ENCODE measurements around the gene CNTN4. TPM values are rescaled to one million over a fixed set of nuclear protein-coding genes. Genes with fewer than 3 reads are reported as not detected.
"Not testable (repeated sequence)": the region's sequence is repeated elsewhere in the genome, so short reads cannot be mapped to it uniquely, and the experiment has no call there.

CNTN4 gene
- total RNA-seq, 2 experiments from 2014 or later, result not detected

- Mint-ChIP-seq H3K36me3 (ENCODE audit: low read depth) (no peaks in the 10 kb centered on the region), H3K9me3 (no peaks in the 10 kb centered on the region), H3K4me1 (ENCODE audit: low read depth) (no peaks in the 10 kb centered on the region), H3K4me3 (no peak overlapping the region), H3K27ac (no peak overlapping the region), H3K27me3 (no peaks in the 10 kb centered on the region)
- DNase-seq (no peak), ATAC-seq (no peak)
- no peak for TF ChIP-seq CTCF (IDR thresholded peaks at IDR 0.05)
- ChIA-PET POLR2A (no interaction called here), CTCF (interaction anchor here (1.1 kb wide), 1 partner anchor 11 kb away, joined by 3 read pairs; no protein-coding TSS in a partner anchor)
- intact Hi-C loops (cut with micrococcal nuclease), result no loop called here
Observed at GRCh38 chr3:2910997-2911396, 812.3 kb downstream of the CNTN4 start.

DNA sequence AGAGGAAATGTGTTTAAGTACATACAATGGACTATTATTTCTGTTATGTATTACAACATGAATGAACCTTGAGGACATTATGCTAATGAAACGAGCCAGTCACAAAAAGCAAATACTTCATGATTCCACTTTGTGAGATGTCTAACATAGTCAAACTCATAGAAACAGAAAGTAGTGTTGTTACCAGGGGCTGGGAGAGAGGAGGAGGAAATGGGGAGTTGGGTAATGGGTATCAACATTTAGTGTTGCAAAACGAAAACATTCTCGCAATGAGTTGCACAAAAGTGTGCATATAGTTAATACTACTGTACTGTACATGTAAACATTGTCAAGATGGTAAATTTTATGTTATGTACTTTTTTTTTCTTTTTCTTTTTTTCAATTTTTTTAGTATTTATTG, 817.2 kb downstream of the CNTN4 start:
- Mint-ChIP-seq H3K36me3 (ENCODE audit: low read depth) (no peaks in the 10 kb centered on the region), H3K27me3 (no peaks in the 10 kb centered on the region), H3K27ac (no peak overlapping the region), H3K4me3 (no peak overlapping the region), H3K9me3 (peaks cover 3% of the 10 kb centered on the region), H3K4me1 (ENCODE audit: low read depth) (no peaks in the 10 kb centered on the region)
- DNase-seq (no peak), ATAC-seq (no peak)
- intact Hi-C loops (cut with micrococcal nuclease), result no loop called here
- ChIA-PET CTCF (no interaction called here), POLR2A (no interaction called here)
- no peak for TF ChIP-seq CTCF (IDR thresholded peaks at IDR 0.05)

- intact Hi-C loops (cut with micrococcal nuclease); CTCF ChIA-PET; H3K9me3 Mint-ChIP-seq; ATAC-seq; H3K27ac Mint-ChIP-seq; H3K4me1 Mint-ChIP-seq (ENCODE audit: low read depth); POLR2A ChIA-PET; H3K36me3 Mint-ChIP-seq (ENCODE audit: low read depth); H3K27me3 Mint-ChIP-seq; H3K4me3 Mint-ChIP-seq; DNase-seq: not testable (repeated sequence)
Observed at GRCh38 chr3:2916640-2917039, 818.0 kb downstream of the CNTN4 start.

DNA sequence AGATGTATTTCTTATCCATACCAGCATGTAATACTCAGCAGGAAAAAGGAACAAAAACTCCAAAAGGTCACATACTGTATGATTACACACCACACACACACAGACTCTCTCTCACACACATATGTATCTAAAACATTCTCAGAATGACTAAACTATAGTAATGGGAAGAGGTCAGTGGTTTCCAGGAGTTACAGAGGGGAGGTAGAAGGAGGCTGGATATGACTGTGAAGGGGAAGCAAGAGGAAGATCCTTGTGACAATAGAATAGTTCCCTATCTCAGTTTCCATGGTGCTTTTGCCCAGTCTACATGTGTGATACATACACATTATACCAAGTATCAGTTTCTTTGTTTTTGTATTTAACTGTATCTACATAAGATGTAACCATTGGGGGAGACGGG, 821.4 kb downstream of the CNTN4 start:
- no peak for ATAC-seq
- Mint-ChIP-seq H3K4me1 (ENCODE audit: low read depth) (no peaks in the 10 kb centered on the region), H3K4me3 (no peak overlapping the region), H3K9me3 (peaks cover 3% of the 10 kb centered on the region), H3K27ac (no peak overlapping the region), H3K27me3 (no peaks in the 10 kb centered on the region), H3K36me3 (ENCODE audit: low read depth) (no peaks in the 10 kb centered on the region)
- intact Hi-C loops (cut with micrococcal nuclease), result no loop called here
- no peak for TF ChIP-seq CTCF (IDR thresholded peaks at IDR 0.05)
- no peak for DNase-seq
- ChIA-PET CTCF (no interaction called here), POLR2A (no interaction called here)

DNA sequence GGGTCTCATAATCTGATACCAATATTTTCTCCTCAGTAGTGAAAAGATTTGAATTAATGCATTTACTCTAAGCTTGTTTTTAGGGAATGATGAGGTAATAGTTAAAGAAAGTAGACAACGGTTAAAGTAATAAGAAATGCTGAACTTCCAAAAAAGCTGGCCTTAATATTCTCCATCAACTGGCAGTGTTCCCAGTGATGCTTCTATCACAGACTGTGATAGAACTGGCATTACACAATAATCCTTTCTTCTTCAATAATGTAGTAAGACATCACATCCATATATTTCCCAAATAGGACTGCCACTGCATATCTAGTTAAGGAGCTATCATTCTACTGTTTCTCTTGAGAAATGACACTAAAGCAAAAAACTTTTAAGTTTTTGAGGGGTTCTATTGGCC, 822.8 kb downstream of the CNTN4 start:
- ATAC-seq (no peak), DNase-seq (no peak)
- H3K4me3 Mint-ChIP-seq, result no peak overlapping the region
- TF ChIP-seq CTCF (IDR thresholded peaks at IDR 0.05), result no peak
- ChIA-PET POLR2A (interaction anchor here (0.5 kb wide), 1 partner anchor 21 kb away, joined by 3 read pairs; no protein-coding TSS in a partner anchor), CTCF (interaction anchor here (0.6 to 1.7 kb wide), 5 partner anchors 10 to 1108 kb away, joined by 3 to 6 read pairs (median 3); no protein-coding TSS in a partner anchor)
- peaks cover 3% of the 10 kb centered on the region for H3K9me3 Mint-ChIP-seq
- intact Hi-C loops (cut with micrococcal nuclease), result no loop called here
- no peak overlapping the region for H3K27ac Mint-ChIP-seq
- H3K36me3 Mint-ChIP-seq (ENCODE audit: low read depth), result no peaks in the 10 kb centered on the region
- H3K27me3 Mint-ChIP-seq, result peaks cover 4% of the 10 kb centered on the region
- no peaks in the 10 kb centered on the region for H3K4me1 Mint-ChIP-seq (ENCODE audit: low read depth)

GRCh38 chr3:2921903-2922302, 823.2 kb downstream of the CNTN4 start:
- ATAC-seq (no peak), DNase-seq (peak; percentile 3)
- CTCF ChIA-PET, result interaction anchor here (0.6 to 1.7 kb wide), 6 partner anchors 10 to 367 kb away, joined by 3 to 6 read pairs (median 3); no protein-coding TSS in a partner anchor
- Mint-ChIP-seq H3K36me3 (ENCODE audit: low read depth) (no peaks in the 10 kb centered on the region), H3K9me3 (peaks cover 3% of the 10 kb centered on the region), H3K27ac (no peak overlapping the region), H3K4me1 (ENCODE audit: low read depth) (no peaks in the 10 kb centered on the region), H3K4me3 (no peak overlapping the region), H3K27me3 (peaks cover 4% of the 10 kb centered on the region)
- intact Hi-C loops (cut with micrococcal nuclease), result no loop called here
- POLR2A ChIA-PET, result interaction anchor here (0.5 to 0.6 kb wide), 2 partner anchors 22 to 164 kb away, joined by 3 to 5 read pairs; no protein-coding TSS in a partner anchor
- peak; percentile 46 for TF ChIP-seq CTCF (IDR thresholded peaks at IDR 0.05)
